Ectodermal cell (in vitro differentiated cells): ENCODE results near the gene DNAJC15.

Experiments used
- H3K27ac ChIP-seq: 2 replicates; pipeline ENCODE4 v1.7.0; 2013; ENCODE audit warnings: mild to moderate bottlenecking, low read depth, low read length; ENCODE audit not compliant: insufficient read depth, poor library complexity, severe bottlenecking
- H3K27me3 ChIP-seq: 2 replicates; pipeline ENCODE4 v1.7.0; 2013; ENCODE audit warnings: mild to moderate bottlenecking, low read length; ENCODE audit not compliant: insufficient read depth, control insufficient read depth, poor library complexity, severe bottlenecking
- H3K36me3 ChIP-seq: one replicate; pipeline ENCODE4 v1.7.0; 2013; ENCODE audit warnings: low read length; ENCODE audit not compliant: control insufficient read depth, insufficient read depth
- H3K4me1 ChIP-seq: one replicate; pipeline ENCODE4 v1.7.0; 2013; ENCODE audit warnings: low read length; ENCODE audit not compliant: control insufficient read depth, insufficient read depth
- H3K4me3 ChIP-seq: 2 replicates; pipeline ENCODE4 v1.7.0; 2013; ENCODE audit warnings: low read depth, low read length, control low read depth; ENCODE audit not compliant: insufficient read depth
- H3K9me3 ChIP-seq: 2 replicates; pipeline ENCODE4 v1.7.0; 2013; ENCODE audit warnings: mild to moderate bottlenecking, low read length, moderate library complexity; ENCODE audit not compliant: control insufficient read depth
- WGBS, 2 experiments: methylation state at CpG; one replicate each; pipeline ENCODE4 v1.1.7; 2013; ENCODE audit warnings: missing lambda C conversion rate in 2 of 2; 5-methylcytosine and 5-hydroxymethylcytosine counted together

The DNAJC15 gene

GRCh38 chr13:43118521-43118920, 95.1 kb downstream of the DNAJC15 start:
- Histone ChIP-seq H3K9me3 (no peaks in the 10 kb centered on the region), H3K4me3 (no peak overlapping the region), H3K4me1 (peaks cover 10% of the 10 kb centered on the region), H3K27me3 (no peaks in the 10 kb centered on the region), H3K27ac (no peak overlapping the region), H3K36me3 (no peaks in the 10 kb centered on the region)
- WGBS, 2 experiments: 93 to 95% methylated on average over 6 of the region's 6 CpGs

- Histone ChIP-seq H3K9me3 (no peaks in the 10 kb centered on the region), H3K36me3 (no peaks in the 10 kb centered on the region), H3K27ac (no peak overlapping the region), H3K27me3 (no peaks in the 10 kb centered on the region), H3K4me1 (peaks cover 10% of the 10 kb centered on the region), H3K4me3 (no peak overlapping the region)
- WGBS, 2 experiments: 63 to 67% methylated on average over 6 of the region's 6 CpGs
Measured at GRCh38 chr13:43119206-43119605, 95.8 kb downstream of the DNAJC15 start.

- no peak overlapping the region for H3K4me3 ChIP-seq
- H3K36me3 ChIP-seq: no peaks in the 10 kb centered on the region
- H3K4me1 ChIP-seq: peaks cover 21% of the 10 kb centered on the region
- H3K27ac ChIP-seq: no peak overlapping the region
- H3K27me3 ChIP-seq: no peaks in the 10 kb centered on the region
- WGBS, 2 experiments: 88 to 89% methylated on average over 6 of the region's 6 CpGs
- no peaks in the 10 kb centered on the region for H3K9me3 ChIP-seq
Measured at GRCh38 chr13:43122791-43123190, 99.4 kb downstream of the DNAJC15 start.

GRCh38 chr13:43123856-43124255, 100.5 kb downstream of the DNAJC15 start:
- Histone ChIP-seq H3K9me3 (no peaks in the 10 kb centered on the region), H3K27me3 (no peaks in the 10 kb centered on the region), H3K4me3 (no peak overlapping the region), H3K36me3 (no peaks in the 10 kb centered on the region), H3K27ac (no peak overlapping the region), H3K4me1 (peaks cover 26% of the 10 kb centered on the region)
- 94 to 95% methylated on average over 6 of the region's 6 CpGs for WGBS, 2 experiments

- 91 to 92% methylated on average over 8 of the region's 8 CpGs for WGBS, 2 experiments
Measured at GRCh38 chr13:43124490-43124889, 101.1 kb downstream of the DNAJC15 start.

GRCh38 chr13:43126420-43126819, 103.0 kb downstream of the DNAJC15 start:
- no peaks in the 10 kb centered on the region for H3K36me3 ChIP-seq
- no peaks in the 10 kb centered on the region for H3K9me3 ChIP-seq
- H3K4me3 ChIP-seq: no peak overlapping the region
- H3K27ac ChIP-seq: no peak overlapping the region
- H3K4me1 ChIP-seq: peaks cover 26% of the 10 kb centered on the region
- 93% methylated on average over 4 of the region's 4 CpGs for WGBS, 2 experiments
- H3K27me3 ChIP-seq: no peaks in the 10 kb centered on the region

More at GRCh38 chr13:43124490-43124889, 101.1 kb downstream of the DNAJC15 start:
- Histone ChIP-seq H3K27me3 (no peaks in the 10 kb centered on the region), H3K9me3 (no peaks in the 10 kb centered on the region), H3K36me3 (no peaks in the 10 kb centered on the region), H3K4me1 (peaks cover 26% of the 10 kb centered on the region), H3K27ac (no peak overlapping the region), H3K4me3 (no peak overlapping the region)

- no peak overlapping the region for H3K4me3 ChIP-seq
Measured at GRCh38 chr13:43127103-43127798, 103.9 kb downstream of the DNAJC15 start.

GRCh38 chr13:43127827-43128226, 104.4 kb downstream of the DNAJC15 start:
- Histone ChIP-seq H3K4me3 (no peak overlapping the region), H3K27me3 (no peaks in the 10 kb centered on the region), H3K27ac (no peak overlapping the region), H3K9me3 (no peaks in the 10 kb centered on the region), H3K36me3 (no peaks in the 10 kb centered on the region), H3K4me1 (peaks cover 22% of the 10 kb centered on the region)
- 77% methylated on average over 3 of the region's 3 CpGs for WGBS, 2 experiments

More at GRCh38 chr13:43127103-43127798, 103.9 kb downstream of the DNAJC15 start:
- Histone ChIP-seq H3K36me3 (no peaks in the 10 kb centered on the region), H3K9me3 (no peaks in the 10 kb centered on the region), H3K27me3 (no peaks in the 10 kb centered on the region), H3K27ac (no peak overlapping the region), H3K4me1 (peaks cover 26% of the 10 kb centered on the region)
- 51% methylated on average over 8 to 9 of the region's 9 CpGs for WGBS, 2 experiments

- Histone ChIP-seq H3K4me3 (no peak overlapping the region), H3K4me1 (peaks cover 17% of the 10 kb centered on the region), H3K36me3 (no peaks in the 10 kb centered on the region), H3K27ac (no peak overlapping the region), H3K9me3 (no peaks in the 10 kb centered on the region), H3K27me3 (no peaks in the 10 kb centered on the region)
- whole genome bisulfite sequencing, 2 experiments: 93 to 94% methylated on average over 20 to 21 of the region's 21 CpGs
Measured at GRCh38 chr13:43128504-43128961, 105.1 kb downstream of the DNAJC15 start.

- 95 to 97% methylated on average over 8 of the region's 8 CpGs for WGBS, 2 experiments
- peaks cover 17% of the 10 kb centered on the region for H3K4me1 ChIP-seq
Measured at GRCh38 chr13:43129066-43129465, 105.7 kb downstream of the DNAJC15 start.

More at GRCh38 chr13:43129066-43129465, 105.7 kb downstream of the DNAJC15 start:
- H3K27me3 ChIP-seq: no peaks in the 10 kb centered on the region
- no peaks in the 10 kb centered on the region for H3K9me3 ChIP-seq
- no peaks in the 10 kb centered on the region for H3K36me3 ChIP-seq
- no peak overlapping the region for H3K4me3 ChIP-seq
- H3K27ac ChIP-seq: no peak overlapping the region
